HG03571 (cell line): ENCODE data around the gene HSF4.
A peak's percentile ranks its signal among the peaks of the same experiment; 100 is the strongest.

Source experiments
- ATAC-seq: cut with Tn5 transposase; IDR thresholded peaks from one replicate; pipeline ENCODE4 v1.9.1; 2021; ENCODE audit not compliant: unreplicated experiment

The HSF4 gene

DNA sequence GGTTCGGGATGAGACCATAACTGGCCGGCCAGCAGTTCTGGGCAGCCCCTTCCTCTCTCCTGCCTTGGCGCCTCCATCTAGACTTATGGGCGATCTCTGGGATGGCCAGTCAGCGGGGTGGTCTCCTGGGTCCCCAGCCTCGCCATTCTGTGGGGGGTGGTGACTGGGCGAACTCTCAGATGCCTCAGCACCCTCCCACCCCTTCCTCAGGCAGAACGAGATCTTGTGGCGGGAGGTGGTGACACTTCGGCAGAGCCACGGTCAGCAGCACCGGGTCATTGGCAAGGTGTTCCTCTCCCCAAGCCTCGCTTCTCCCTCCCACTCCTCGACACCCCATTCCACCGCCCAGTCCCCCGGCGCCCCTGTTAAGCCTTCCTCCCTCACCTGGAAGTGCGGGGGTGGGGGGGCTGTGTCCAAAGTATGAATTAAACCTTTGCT, 1.6 kb downstream of the HSF4 start:
- no peak for ATAC-seq

DNA sequence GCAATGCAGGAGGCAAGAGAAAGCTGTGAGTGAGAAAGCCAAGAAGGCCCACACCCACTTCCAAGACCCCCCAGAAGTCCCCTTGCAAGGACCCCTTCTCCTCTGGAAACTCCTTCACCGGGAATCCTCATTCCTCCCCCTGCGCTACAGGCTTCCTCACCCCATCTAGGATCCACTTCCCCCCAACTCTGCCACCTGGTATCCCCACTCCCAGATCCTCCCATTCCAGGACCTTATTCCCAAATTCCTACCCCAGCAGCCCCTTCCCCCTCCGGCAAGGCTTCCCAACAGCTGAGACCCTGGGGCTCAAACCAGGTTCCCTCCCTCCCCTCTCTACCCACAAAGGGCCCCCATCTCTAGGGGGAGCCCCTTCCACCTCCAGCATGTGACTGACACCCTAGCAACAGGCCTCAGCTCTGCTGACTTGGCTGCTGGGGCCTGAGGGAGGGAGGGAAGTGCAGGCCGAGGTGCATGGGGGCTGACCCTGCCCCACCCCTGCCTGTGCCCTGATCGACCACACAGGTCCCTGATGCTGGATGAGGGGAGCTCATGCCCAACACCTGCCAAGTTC, 2.1 kb downstream of the HSF4 start:
- no peak for ATAC-seq

DNA sequence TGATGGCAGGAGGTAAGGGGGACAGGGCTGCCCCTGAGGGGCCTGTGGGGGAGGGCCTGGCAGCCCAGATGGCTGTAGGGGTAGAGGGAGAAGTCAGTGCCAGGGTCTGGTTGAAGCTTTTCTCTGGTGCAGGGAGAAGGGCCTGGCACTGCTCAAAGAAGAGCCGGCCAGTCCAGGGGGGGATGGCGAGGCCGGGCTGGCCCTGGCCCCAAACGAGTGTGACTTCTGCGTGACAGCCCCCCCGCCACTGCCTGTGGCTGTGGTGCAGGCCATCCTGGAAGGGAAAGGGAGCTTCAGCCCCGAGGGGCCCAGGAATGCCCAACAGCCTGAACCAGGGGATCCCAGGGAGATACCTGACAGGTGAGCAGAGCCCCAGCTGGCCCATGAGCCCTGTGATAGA, 3.0 kb downstream of the HSF4 start:
- ATAC-seq: no peak

DNA sequence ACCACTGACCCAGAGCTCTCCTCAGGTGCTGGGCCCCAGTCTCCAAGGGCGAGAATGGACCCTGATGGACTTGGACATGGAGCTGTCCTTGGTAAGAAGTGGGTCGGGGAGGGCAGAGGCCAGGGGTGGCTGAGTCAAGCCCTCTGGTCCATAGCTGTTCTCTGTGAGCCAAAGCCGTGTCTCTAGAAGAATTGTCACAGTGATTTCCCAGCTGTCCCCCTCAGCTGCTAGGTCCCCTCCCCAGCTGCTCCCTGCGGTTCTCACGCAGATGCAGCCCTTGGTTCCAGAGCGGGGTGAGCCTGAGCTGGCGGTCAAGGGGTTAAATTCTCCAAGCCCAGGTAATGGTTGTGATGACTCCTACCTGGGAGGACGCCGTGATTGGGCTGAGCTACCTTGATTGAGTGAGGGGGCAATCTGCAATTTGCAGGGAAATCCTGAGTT, 4.5 kb downstream of the HSF4 start:
- no peak for ATAC-seq

DNA sequence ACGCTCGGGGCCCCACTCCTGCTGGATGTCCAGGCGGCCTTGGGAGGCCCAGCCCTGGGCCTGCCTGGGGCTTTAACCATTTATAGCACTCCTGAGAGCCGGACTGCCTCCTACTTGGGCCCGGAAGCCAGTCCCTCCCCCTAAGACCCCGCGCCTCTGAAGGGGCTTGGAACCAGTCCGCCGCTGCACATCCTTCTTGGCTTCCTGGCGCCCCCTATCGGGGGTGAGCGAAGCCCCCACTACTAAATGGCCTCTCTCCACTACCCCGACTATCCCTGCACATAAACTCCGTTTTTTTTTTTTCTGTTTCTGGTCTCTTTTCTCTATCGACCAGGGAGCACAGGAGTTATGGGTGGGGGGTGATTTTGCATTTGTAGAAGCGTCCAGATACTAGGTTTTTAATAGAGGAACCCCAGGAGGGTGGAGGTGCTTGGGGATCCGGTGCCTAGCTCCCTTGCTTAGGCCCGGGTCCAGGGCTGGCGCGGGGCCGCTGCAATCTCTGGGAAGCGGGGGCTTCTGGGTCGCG, 5.2 kb downstream of the HSF4 start:
- no peak for ATAC-seq

DNA sequence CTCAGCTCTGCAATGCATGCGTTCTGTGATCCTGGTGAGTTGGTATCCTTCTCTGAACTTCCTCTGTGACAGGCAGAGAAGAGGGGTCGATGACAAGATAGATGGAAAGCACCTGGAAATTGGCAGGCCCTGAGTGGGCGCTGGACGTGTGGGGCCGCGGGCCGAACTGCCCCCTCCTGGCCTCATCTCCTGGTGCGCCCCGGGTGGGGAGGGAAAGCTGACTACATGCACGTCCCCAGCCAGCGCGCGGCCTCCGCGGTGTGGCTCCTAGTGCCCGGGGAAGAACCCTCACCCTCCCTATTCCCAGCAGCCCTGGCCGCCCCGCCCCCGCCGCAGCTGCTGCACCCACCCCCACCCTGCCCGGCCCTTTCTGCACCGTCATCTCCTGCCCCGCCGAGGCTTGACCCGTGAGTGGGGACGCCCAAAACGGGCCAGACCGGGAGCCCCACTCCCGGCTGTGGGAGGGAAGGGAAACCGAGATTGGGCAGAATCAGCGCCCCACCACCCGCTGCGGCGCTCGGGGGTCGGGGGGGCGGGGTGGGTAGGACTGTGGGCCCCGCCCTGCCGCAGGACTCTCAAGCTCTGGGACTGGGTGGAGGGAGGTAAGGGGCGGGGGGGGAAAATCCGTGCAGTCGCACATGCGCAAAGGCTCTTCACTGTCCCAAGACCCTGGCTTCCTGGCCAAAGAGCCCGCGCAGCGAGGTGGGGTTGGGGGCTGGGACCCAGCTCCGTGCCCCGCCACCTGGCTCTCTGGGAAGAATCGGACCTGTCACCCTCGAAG, 5.8 kb downstream of the HSF4 start, which contains the start of gene NOL3:
Gene NOL3, plus strand, starts transcription at position 371 of the 781 bp plus-strand sequence.
- ATAC-seq: no peak

DNA sequence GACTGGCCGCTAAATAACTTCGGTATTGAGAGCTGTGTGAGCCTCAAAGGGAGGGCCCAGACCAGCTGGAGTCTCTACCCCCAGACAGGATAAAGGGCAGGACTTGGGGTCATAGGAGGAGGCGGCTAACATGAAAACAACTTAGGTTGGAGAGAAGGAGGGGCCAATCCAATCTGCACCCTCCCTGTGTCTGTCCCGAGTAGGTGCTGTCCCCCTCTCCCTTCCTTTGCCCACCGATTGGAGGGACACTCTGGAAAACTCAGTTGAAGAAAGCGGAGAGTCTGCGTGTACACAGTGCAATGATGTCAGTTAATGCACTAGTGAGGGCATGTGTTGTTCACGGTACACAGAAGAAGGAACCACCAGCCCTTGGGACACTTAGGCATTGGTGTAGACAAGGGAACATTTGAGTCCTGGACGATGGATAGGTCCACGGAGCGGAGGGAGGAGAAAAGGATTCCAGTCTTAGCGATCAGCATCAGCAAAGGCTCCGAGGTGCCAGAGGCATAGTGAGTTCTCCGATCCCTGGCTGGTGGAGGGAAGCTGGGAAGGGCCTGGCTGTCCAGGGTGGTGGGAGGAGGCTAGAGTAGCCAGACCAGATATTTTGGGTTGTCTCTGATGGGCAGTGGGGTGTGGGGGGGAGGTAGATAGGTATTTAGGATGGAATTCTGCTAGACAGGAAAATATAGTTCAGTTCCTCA, 6.6 kb downstream of the HSF4 start:
- no peak for ATAC-seq

DNA sequence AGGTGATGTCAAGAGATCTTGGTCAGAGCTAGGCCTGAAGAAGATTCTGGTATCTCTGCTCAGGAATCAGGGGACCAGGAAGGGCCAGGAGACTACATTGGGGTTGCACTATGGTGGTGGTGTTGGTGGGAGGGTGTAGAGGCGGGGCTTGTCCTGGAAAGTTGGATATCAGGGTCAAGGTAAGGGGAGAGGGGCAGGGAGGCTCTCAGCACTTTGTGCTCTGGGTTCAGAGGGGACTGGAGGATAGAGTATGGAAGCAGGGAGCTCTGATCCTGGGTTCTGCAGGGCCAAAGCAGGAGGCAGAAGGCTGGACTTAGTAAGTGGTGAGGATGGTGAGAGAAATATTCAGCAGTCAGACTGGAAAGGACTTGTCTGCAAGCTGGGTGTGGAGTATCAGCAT, 8.8 kb downstream of the HSF4 start:
- no peak for ATAC-seq

DNA sequence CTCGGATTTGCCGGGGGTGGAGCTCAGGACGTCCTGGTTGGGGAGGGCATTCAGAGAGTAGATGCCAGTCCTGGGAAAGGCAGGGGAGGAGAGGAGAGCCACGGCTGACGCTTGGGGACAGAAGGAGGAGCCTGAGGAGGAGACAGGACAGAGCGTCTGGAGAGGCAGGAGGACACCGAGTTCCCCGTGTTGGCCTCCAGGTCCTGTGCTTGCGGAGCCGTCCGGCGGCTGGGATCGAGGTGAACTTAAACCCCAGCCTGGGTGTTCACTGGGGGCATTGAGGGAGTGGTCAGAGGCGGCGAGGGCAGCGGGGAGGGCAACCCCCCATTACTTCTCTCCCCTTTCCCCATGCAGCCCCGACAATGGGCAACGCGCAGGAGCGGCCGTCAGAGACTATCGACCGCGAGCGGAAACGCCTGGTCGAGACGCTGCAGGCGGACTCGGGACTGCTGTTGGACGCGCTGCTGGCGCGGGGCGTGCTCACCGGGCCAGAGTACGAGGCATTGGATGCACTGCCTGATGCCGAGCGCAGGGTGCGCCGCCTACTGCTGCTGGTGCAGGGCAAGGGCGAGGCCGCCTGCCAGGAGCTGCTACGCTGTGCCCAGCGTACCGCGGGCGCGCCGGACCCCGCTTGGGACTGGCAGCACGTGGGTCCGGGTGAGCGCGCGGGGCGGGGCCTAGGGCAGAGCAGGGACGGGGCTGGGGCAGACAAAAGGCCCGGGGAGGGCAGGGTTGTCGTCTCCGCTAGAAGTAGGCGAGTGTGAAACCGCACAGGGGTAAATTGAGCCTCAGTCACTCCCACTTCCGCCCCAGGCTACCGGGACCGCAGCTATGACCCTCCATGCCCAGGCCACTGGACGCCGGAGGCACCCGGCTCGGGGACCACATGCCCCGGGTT, 9.5 kb downstream of the HSF4 start:
- ATAC-seq: peak; percentile 40

DNA sequence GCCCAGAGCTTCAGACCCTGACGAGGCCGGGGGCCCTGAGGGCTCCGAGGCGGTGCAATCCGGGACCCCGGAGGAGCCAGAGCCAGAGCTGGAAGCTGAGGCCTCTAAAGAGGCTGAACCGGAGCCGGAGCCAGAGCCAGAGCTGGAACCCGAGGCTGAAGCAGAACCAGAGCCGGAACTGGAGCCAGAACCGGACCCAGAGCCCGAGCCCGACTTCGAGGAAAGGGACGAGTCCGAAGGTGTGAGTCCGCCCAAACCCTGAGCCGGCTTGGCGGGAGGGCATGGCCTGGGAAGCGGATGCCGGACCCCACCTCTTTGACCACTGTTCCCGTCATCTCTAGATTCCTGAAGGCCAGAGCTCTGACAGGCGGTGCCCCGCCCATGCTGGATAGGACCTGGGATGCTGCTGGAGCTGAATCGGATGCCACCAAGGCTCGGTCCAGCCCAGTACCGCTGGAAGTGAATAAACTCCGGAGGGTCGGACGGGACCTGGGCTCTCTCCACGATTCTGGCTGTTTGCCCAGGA, 10.2 kb downstream of the HSF4 start:
- no peak for ATAC-seq

DNA sequence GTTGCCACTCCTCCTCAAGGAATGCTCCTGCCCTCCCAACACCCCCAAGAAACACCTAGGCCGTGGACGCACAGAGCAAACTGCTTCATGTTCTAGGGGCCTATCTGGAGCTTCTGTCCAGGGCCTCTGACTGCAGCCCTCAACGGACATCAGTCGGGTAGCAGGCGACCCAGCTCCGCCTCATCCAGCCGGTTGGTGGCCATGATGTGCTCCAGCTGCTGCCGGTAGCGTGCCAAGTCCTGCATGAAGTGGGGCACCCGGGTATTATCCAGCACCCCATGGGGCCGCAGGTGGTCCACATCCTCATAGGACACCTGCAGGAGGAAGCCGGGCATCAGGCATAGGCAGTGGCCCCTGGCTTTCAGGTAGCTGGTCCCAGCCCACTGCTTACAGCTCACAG, 12.1 kb downstream of the HSF4 start:
- no peak for ATAC-seq

DNA sequence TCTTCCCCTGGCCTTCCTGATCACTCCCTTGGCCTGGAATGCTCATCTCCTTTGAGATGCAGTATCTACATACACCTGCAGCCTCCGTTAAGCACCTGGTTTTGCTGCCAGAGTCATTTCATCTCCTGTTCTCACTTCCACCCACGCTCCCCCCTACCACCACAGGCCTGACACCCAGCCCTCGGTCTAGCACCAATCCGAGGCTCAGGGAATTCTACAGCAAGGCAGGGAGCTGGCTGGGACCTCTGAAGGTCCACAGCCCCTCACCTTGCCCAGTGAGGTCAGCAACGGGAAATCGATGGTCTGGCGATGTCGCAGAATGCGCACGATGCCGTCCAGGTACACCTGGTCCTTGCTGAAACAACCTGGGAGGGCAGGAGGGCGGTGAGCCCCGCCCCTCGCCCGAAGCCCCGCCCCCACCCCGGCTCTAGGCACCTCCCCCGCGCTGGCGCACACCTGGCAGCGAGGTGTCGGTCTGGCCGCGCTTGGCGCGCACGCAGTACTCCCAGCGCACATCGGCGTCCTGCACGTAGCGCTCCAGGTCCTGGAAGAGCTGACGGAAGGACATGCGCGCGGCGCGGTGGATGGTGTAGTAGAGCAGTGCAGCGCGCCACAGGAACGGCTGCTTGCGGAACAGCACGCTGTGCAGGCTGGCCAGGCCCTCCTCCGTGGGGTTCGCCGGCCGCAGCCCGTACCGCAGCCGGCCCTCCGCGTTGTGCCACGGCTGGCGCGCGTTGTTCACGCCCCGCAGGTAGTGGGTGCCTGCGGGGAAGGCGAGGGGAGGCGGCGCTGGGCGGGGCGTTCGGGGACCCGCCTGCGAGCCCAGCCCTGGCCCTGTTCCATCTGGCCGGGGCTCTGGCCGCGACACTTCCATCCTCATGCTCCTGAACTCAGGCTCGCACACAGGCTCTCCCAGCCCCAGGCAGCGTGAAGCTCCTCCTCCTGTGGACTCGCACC, 13.5 kb downstream of the HSF4 start:
- ATAC-seq: no peak

DNA sequence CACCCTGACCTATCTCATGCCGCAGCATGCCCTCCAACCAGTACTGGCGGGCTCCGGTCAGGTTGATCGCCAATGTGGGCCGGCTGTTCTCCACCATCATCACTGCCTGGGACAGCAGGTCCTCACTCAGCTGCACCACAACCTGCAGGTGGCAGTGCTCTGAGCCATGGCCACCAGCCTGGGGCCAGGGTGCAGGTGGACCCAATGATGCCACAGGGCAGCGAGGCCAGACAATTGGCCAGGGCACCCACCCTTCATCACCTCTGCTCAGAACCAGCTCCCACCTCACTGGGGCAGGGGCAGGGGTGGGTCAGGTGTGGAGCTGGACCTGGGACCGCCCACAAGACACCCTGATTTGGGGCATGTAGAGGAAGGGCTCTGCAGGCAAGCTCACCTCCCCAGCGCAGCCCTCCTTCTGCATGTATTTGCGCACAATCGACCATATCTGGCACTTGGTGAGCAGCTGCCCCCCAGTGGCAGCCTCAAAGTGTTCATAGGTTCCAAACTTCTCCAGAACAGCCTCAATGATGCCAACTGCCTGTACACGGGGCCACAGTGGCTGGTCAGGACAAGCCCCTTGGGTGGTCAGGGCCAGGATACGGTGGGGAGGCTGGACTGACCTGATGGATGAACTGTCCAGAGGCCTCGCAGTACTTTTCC, 15.0 kb downstream of the HSF4 start:
- no peak for ATAC-seq

DNA sequence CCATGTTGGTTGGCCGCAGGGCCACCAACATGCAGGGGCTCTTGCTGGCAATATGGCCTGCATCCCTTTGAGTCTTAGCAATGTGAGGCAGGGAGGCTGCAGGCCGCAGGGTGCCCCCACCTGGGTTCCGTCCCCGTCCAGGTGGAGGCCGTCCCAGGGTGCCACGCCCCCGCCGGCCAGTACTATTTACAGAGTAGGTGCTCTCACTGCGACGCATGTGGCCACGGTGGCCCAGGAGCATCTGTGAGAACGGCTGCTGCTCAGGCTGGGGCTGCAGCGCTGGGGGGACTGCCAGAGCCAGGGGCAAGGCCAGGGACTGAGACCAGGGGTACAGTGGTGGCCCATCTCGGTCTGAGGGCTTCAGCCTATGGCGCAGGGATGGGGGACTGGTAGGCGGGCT, 15.6 kb downstream of the HSF4 start:
- no peak for ATAC-seq

DNA sequence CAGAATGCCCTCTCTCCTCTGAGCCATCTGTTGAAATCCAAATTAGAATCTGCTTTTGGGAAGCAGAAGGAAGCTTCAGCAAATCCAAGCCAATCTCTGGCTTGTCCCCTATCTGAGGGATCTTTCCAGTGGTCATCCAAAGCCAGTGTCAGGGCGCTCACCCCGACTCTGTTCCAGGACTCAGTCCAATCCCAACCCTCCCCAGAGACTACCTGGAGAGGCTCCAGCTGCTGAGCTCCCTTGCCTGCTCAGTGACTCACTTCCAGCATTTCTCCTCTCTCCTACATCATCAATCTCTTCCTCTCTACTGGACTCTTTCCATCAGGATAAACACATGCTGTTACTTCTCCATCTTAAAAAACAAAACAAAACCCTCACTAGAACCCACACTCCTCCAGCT, 16.8 kb downstream of the HSF4 start:
- ATAC-seq: no peak

DNA sequence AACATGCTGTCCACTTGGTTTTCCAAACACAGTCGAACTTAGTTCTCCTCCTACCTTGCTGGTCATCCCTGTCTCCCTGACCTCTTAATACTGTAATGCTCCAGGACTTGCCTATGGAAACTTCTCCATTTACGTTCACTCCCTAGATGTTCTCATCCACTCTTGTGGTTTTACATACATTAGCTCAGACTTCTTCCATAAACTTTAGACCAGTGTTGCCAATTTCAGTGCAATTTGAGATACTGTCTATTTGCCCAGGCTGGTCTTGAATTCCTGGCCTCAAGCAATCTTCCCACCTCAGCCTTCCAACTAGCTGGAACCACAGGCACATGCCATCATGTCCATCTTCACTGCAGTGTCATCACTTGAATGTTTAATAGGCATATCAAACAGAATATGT, 17.7 kb downstream of the HSF4 start:
- ATAC-seq: no peak

DNA sequence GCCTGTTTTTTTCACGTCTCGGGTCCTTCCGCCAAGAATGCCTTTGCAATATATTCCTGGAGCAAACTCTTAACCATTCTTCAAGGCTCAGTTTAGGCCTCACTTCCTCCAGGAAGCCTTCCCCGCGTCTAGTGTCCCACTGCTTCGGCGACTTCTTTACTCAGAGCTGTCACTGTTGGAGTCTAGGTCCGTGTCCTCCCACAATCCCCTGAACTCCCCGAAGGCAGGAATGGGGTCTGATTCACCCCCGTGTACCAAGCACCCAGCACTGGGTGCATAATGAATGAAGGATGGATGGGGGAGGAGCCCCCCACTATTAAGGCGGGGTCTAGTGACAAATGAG, 18.7 kb downstream of the HSF4 start:
- no peak for ATAC-seq

DNA sequence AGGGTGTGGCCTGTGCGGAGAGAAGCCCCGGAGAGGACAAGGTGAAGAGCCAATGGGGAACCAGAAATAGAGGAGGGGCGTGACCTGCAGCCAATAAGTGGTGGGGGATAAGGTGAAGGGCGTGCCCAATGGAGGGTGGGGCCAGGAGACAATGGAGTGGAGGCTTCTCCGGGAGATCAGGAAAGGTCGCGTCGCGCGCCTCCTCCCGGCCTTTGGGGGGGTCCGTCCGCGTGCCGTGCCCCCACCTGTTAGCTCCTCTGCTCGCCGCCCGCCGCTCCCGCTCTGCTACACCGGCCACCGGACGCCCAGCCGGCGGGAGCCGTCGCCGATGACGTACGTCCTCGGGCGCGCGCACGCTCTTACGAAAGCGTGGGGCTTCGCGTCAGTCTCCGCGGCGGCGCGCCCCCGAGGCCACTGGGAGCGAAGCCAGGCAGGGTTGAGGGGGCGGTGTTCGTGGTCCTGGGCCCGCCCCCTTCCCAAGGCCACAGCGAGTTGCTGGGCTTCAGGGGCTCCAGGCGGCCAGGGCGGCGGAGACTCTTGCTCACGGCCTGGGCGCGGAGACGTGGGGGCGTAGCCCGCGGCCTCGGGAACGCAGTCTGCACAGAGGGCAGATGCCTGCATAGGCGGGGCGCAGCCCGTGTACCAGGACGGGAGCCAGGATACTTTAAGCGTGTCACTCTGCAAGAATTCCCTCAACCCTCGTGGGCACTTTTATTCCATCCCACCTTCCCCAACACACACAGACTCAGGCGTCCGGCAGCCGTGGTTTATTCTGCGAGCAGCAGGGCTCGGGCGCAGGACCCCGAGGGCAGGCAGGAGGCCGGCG, 19.3 kb downstream of the HSF4 start, which contains the start of gene MATCAP1:
Gene MATCAP1, minus strand, starts transcription at position 337 of the 826 bp plus-strand sequence. CDS start 3,353 bp downstream, outside the sequence.
- ATAC-seq: peak; percentile 85
